Natural killer cell (primary cell): ENCODE measurements around the gene CAMK2N1. TPM values are rescaled to one million over a fixed set of nuclear protein-coding genes. Genes with fewer than 3 reads are reported as not detected.

Experiments
- ATAC-seq, 3 donors: fragments of 150-1000 bp in 2 of 3; fragments of 200-7000 bp in 1 of 3; cut with Tn5 transposase; 1 replicate in 1 of 3; 2 replicates in 2 of 3; pipeline ENCODE4 v1.10.0; 2021; ENCODE audit warnings: mild to moderate bottlenecking in 2 of 3, moderate library complexity in 2 of 3
- DNase-seq, 2 donors: peaks; one replicate each; pipeline versions ENCODE4 v3.0.0 to v3.0.0-alpha.2; 2013 to 2021; ENCODE audit warnings: mixed read lengths in 1 of 2
- H3K27ac ChIP-seq: one replicate; pipeline ENCODE4 v1.5.1; 2013; ENCODE audit warnings: mild to moderate bottlenecking, low read length
- H3K27me3 ChIP-seq: one replicate; pipeline ENCODE4 v1.6.1; 2013; ENCODE audit warnings: low read length; ENCODE audit not compliant: control insufficient read depth, insufficient read depth
- H3K36me3 ChIP-seq: one replicate; pipeline ENCODE4 v1.6.1; 2013; ENCODE audit warnings: low read length; ENCODE audit not compliant: control insufficient read depth, insufficient read depth
- H3K4me1 ChIP-seq: one replicate; pipeline ENCODE4 v1.6.1; 2013; ENCODE audit warnings: low read length; ENCODE audit not compliant: control insufficient read depth, insufficient read depth
- H3K4me3 ChIP-seq: one replicate; pipeline ENCODE4 v1.5.1; 2013; ENCODE audit warnings: low read length
- H3K9me3 ChIP-seq: one replicate; pipeline ENCODE4 v1.6.1; 2013; ENCODE audit warnings: low read length; ENCODE audit not compliant: control insufficient read depth, insufficient read depth
- H3K27ac Mint-ChIP-seq, 2 donors: one replicate each; pipeline ENCODE4 v1.8.0; 2022; ENCODE audit warnings: mild to moderate bottlenecking in 2 of 2, mixed read lengths in 2 of 2, moderate library complexity in 1 of 2
- H3K27me3 Mint-ChIP-seq, 2 donors: one replicate each; pipeline ENCODE4 v1.8.0; 2022; ENCODE audit warnings: low read depth in 2 of 2, mixed read lengths in 2 of 2
- H3K36me3 Mint-ChIP-seq: one replicate; pipeline ENCODE4 v1.8.0; 2022; ENCODE audit warnings: mixed read lengths
- H3K4me1 Mint-ChIP-seq, 2 donors: one replicate each; pipeline ENCODE4 v1.8.0; 2022; ENCODE audit warnings: mixed read lengths in 2 of 2
- H3K4me3 Mint-ChIP-seq: one replicate; pipeline ENCODE4 v1.8.0; 2022; ENCODE audit warnings: mild to moderate bottlenecking, moderate library complexity, mixed read lengths
- H3K9me3 Mint-ChIP-seq, 2 donors: one replicate each; pipeline ENCODE4 v1.8.0; 2022; ENCODE audit warnings: mixed read lengths in 2 of 2
- CTCF ChIP-seq: fragments of 200-600 bp; IDR thresholded peaks from one replicate; pipeline ENCODE4 v1.8.0; 2022; ENCODE audit warnings: antibody characterized with exemption
- whole genome bisulfite sequencing: methylation state at CpG from one replicate; pipeline ENCODE4 v1.1.7; 2013; ENCODE audit warnings: missing lambda C conversion rate; ENCODE audit not compliant: insufficient coverage; 5-methylcytosine and 5-hydroxymethylcytosine counted together
- intact Hi-C: fragments of 100-400 bp; cut with micrococcal nuclease; formaldehyde crosslinking; loops from one replicate; pipeline ENCODE4 v1.14.2; 2022
- total RNA-seq, 4 donors: library from RNA; stranded (reverse); fragments of 120-200 nt in 1 of 4; gene quantifications; one replicate each; pipeline versions ENCODE4 v1.2.3 to v1.2.4, GENCODE V29; 2013 to 2022

Gene CAMK2N1
- total RNA-seq, 3 donors from 2014 or later (not counting 1 experiment from before 2014, with no cell fraction given), result 1.6 to 2.6 (median 1.6) TPM

- no peak overlapping the region for H3K27ac Mint-ChIP-seq
- intact Hi-C loops, result no loop called here
- peak overlapping the region; percentile 25 for H3K4me3 ChIP-seq
- DNase-seq (peak in 1 of 2 donors; percentile 27), ATAC-seq (no peak)
- H3K27me3 ChIP-seq, result peaks cover 28% of the 10 kb centered on the region
- no peaks in the 10 kb centered on the region for H3K36me3 Mint-ChIP-seq
- peaks cover 27% of the 10 kb centered on the region for H3K4me1 ChIP-seq
- no peaks in the 10 kb centered on the region for H3K9me3 Mint-ChIP-seq
- peaks cover 0 to 14% of the 10 kb centered on the region in 2 donors for H3K4me1 Mint-ChIP-seq
- no peaks in the 10 kb centered on the region for H3K9me3 ChIP-seq
- H3K4me3 Mint-ChIP-seq, result peak overlapping the region; percentile 73
- H3K36me3 ChIP-seq, result no peaks in the 10 kb centered on the region
- no peak overlapping the region for H3K27ac ChIP-seq
- TF ChIP-seq CTCF, result no peak
- H3K27me3 Mint-ChIP-seq, result peaks cover 54 to 71% of the 10 kb centered on the region in 2 donors
- 3% methylated on average over 58 of the region's 58 CpGs for WGBS
Observed at GRCh38 chr1:20483833-20484518, 2.0 kb downstream of the CAMK2N1 start.

GRCh38 chr1:20483098-20483832 is 2.7 kb downstream of the CAMK2N1 start:
- WGBS, result 16% methylated on average over 8 of the region's 16 CpGs
- peaks cover 48 to 67% of the 10 kb centered on the region in 2 donors for H3K27me3 Mint-ChIP-seq
- no peaks in the 10 kb centered on the region for H3K36me3 ChIP-seq
- intact Hi-C loops, result no loop called here
- peaks cover 0 to 14% of the 10 kb centered on the region in 2 donors for H3K4me1 Mint-ChIP-seq
- TF ChIP-seq CTCF, result no peak
- DNase-seq (no peak), ATAC-seq (no peak)
- H3K9me3 ChIP-seq, result no peaks in the 10 kb centered on the region
- H3K36me3 Mint-ChIP-seq, result no peaks in the 10 kb centered on the region
- peak overlapping the region; percentile 73 for H3K4me3 Mint-ChIP-seq
- H3K4me1 ChIP-seq, result peaks cover 27% of the 10 kb centered on the region
- no peaks in the 10 kb centered on the region for H3K9me3 Mint-ChIP-seq
- H3K27ac Mint-ChIP-seq, result no peak overlapping the region
- no peak overlapping the region for H3K4me3 ChIP-seq
- peaks cover 28% of the 10 kb centered on the region for H3K27me3 ChIP-seq
- H3K27ac ChIP-seq, result no peak overlapping the region

GRCh38 chr1:20481643-20482498 is 4.1 kb downstream of the CAMK2N1 start:
- no peaks in the 10 kb centered on the region for H3K9me3 Mint-ChIP-seq
- 56% methylated on average over 10 of the region's 10 CpGs for WGBS
- peaks cover 24% of the 10 kb centered on the region for H3K27me3 ChIP-seq

More at GRCh38 chr1:20481643-20482498, 4.1 kb downstream of the CAMK2N1 start:
- H3K36me3 Mint-ChIP-seq, result no peaks in the 10 kb centered on the region
- Histone ChIP-seq H3K27ac (no peak overlapping the region), H3K4me3 (no peak overlapping the region), H3K36me3 (no peaks in the 10 kb centered on the region), H3K9me3 (no peaks in the 10 kb centered on the region), H3K4me1 (peaks cover 25% of the 10 kb centered on the region)
- no peak for DNase-seq
- H3K27ac Mint-ChIP-seq, result no peak overlapping the region
- intact Hi-C loops, result no loop called here
- peaks cover 0 to 14% of the 10 kb centered on the region in 2 donors for H3K4me1 Mint-ChIP-seq
- no peak for TF ChIP-seq CTCF
- ATAC-seq, result no peak
- H3K4me3 Mint-ChIP-seq, result no peak overlapping the region
- H3K27me3 Mint-ChIP-seq, result peaks cover 41 to 64% of the 10 kb centered on the region in 2 donors
